Activated naive CD4-positive, alpha-beta T cell treated with Interleukin-2 at 50 U/mL for 16 hours (primary cell): Measurements from ENCODE around the gene TAPBPL.
"Not testable (repeated sequence)": the region's sequence is repeated elsewhere in the genome, so short reads cannot be mapped to it uniquely, and the experiment has no call there.

Experiments
- DNase-seq: peaks from one replicate; pipeline ENCODE4 v3.0.0-alpha.2; 2020

TAPBPL gene, protein sequence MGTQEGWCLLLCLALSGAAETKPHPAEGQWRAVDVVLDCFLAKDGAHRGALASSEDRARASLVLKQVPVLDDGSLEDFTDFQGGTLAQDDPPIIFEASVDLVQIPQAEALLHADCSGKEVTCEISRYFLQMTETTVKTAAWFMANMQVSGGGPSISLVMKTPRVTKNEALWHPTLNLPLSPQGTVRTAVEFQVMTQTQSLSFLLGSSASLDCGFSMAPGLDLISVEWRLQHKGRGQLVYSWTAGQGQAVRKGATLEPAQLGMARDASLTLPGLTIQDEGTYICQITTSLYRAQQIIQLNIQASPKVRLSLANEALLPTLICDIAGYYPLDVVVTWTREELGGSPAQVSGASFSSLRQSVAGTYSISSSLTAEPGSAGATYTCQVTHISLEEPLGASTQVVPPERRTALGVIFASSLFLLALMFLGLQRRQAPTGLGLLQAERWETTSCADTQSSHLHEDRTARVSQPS

DNA sequence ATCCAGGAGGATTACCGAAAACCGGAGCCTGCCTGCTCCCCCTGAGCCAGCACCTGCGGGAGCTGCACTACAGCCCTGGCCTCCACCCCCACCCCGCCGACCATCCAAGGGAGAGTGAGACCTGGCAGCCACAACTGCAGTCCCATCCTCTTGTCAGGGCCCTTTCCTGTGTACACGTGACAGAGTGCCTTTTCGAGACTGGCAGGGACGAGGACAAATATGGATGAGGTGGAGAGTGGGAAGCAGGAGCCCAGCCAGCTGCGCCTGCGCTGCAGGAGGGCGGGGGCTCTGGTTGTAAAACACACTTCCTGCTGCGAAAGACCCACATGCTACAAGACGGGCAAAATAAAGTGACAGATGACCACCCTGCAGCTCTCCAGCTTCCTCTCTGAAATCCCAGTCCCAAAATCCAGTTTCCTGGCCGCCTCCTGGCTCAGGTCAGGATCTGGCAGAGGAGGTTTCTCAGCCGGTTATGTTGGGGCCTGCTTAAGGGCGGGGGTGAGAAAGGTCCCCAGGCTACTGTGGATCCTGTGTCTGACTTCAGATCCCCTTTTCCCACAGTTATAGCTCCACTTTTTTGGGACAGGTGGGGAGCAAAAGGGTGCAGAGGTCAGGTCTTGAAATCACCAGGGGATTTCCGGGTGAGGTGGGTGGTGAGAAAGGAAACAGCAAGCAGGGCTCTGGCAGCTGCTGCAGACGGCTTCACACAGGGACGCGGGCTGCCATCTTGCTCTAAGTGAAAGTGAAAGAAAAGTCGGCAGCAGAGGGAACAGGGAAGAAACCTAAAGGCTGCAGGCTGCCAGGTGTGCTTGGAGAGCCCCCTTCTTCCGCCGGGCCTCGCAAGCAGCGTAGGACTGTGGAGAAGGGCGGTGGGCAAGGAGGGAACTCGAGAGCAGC lies at the start of gene TAPBPL:
TSS of gene TAPBPL (plus strand) at position 695 of the 897 bp plus-strand sequence. CDS start 207 bp downstream, outside the sequence.
- peak; percentile 82 for DNase-seq

DNA sequence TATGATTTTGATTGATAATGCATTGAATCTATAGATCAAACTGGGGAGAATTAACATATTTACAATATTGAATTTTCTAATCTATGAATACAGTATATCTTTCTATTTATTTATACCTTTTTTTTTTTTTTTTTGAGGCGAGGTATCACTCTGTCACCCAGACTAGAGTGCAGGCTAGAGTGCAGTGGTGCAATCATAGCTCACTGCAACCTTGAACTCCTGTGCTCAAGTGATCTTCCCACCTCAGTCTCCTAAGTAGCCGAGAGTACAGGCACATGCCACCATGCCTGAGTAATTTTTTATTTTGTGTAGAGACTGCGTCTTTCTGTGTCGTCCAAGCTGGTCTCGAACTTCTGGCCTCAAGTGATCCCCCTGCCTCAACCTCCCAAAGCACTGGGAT lies 47.5 kb upstream of the TAPBPL start:
- no peak for DNase-seq

DNA sequence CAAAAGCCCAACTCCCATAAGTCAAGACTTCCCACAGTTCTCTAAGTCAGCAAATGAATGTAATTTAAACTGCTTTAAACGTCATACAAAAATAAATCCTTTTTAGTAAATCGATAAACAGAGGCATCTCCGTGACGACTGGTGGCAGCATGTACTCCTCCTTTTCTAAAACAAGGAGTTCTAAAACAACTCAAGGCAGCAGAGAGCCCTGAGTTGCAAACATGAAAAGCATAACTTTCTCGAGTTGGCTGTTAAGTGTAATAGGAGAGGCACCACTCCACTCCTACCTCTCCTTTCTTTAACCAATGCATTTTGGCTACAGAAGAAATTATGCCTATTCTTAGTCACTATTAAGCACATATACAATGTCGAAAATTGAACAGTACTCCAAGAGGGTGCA lies 45.9 kb upstream of the TAPBPL start:
- no peak for DNase-seq

DNA sequence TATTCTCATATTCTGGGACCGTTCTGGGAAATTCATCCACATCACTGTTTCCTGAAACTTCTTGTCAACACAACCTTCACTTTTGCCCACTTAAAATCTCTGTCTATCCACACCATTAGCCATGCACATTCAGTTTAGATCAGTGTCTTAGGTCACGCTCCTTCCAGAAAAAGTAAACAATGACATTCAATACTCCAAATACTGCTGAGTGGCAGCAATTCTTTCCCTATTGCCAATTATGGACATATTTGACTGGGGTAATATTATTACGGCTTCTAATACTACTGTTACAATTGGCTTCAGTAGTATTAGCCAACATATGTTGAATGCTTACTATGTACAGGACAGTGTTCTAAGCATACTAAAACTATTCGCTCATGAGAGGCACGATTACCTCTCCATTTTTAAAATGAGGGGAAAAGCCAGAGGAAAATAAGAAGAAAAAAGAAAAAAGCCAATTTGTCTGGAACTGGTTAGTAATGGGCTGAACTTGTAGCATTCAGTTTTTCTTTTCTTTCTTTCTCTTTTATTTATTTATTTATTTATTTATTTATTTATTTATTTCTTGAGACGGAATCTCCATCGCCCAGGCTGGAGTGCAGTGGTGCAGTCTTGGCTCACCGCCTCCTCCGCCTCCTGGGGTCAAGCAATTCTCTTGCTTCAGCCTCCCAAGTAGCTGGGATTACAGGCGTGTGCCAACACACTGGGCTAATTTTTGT lies 44.4 kb upstream of the TAPBPL start:
- DNase-seq = no peak

DNA sequence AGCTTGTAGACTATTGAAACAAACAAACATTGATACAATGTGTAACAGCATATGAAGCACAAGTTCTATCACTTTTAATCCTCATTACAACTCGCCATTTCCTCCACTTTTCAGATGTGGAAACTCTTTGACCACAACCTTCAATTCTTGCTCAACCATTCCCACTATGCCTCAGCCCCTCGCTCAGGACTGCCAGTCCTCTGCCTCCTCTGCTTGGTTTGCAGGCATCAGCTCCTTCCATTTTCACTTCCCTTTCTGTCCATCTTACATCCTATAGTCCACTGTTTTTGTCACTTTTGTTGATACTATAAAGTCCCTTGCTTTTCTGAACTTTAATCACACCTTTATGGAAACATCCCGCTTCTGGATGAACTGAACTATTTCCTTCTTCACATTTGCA lies 35.2 kb upstream of the TAPBPL start:
- DNase-seq = no peak

DNA sequence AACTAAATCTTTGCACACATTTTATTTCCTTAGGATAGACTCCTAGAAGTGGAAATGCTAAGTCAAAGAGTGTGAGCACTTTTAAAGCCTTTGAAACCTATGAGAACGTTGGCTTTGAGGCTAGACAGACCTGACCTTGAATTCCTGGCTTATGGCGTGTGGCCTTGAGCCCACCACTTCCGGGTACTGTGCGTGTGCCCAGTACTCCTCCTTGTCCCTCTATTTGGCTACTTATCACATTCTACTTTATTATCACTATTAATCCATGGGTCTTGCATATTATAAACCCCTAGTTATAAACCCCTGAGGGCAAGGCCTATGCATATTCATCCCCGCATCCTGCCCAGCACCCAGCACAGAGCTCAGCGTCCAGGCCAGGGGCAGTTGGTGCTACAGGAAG lies 33.0 kb upstream of the TAPBPL start:
- no peak for DNase-seq

DNA sequence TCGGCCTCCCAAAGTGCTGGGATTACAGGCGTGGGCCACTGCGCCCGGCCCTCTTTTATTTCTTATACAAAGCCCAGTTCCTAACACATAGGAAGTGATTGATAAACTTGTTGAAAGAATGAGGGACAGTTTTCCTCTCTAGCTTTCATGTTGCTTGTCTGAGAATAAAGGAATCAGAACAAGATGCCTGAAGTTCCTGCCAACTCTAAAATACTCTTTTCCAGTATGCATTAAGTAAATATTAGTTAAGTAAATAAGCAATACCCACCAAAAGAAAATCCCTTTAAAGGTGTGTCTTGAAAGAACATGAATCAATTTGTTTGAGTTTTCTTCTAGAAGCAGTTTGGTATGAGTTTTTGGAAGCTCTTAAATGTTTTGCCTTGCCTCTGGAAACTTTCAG lies 31.5 kb upstream of the TAPBPL start:
- DNase-seq = no peak

DNA sequence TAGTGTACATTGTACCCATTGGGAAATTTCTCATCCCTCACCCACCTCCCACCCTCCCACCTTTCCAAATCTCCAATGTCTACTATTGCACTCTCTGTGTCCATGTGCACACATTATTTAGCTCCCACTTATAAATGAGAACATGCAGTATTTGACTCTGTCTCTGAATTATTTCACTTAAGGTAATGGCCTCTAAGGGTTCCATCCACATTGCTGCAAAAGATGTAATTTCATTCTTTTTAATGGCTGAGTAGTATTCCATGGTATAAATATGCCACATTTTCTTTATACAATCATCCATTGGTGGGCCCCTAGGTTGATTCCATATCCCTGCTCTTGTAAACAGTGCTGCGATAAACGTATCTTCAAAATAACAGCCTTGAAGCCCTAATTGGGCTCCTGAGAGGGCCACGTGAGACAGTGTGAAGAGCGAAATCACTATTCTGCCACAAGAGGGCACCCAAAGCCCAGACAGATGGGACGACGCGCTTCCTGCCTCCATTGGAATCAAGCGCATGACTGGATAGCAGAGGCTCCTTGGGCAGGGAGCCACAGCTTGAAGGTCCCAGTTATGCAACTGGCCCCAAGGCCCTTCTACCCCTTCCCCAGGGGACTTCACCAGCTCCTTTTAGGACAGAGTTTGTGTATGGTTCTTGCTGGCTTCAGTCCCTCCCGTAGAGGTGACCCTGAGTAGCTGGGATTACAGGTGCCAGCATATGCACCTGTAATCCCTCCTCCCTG lies 28.4 kb upstream of the TAPBPL start:
- DNase-seq = peak; percentile 75

DNA sequence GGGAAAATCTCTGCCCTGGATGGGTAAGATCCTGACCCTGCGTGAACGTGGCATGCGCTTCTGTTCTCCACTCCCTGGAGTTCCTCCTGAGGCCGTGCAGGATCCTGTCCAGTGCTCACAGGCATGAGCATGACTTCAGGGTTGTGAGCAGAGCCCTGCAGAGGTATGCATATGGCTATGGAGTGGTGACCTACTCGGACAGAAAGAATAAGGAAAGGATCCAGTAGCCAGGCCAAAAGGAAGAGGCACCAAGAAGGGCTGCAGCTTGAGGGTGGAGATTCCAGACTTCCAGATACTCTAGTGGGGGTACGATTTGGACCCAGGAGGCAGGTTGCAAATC lies 27.9 kb upstream of the TAPBPL start:
- no peak for DNase-seq

DNA sequence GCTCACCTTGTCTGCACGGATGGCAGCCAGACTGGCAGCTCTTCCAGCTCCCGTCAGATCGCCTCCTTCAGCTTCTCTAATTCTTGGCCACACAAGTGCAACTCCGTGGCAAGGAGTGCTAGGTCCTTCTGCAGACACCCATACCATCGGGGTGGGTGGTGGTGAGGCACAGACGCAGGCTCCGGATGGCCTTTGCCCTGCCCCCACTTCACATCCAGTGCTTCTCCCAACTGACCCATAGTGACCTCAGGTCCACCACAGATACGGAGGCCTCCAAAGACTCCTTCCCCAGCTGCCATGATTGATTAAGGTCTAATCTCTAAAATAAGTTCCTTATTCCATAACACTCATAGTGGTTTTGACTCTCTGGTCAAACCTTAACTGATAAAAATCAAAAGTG lies 27.0 kb upstream of the TAPBPL start:
- DNase-seq = no peak

DNA sequence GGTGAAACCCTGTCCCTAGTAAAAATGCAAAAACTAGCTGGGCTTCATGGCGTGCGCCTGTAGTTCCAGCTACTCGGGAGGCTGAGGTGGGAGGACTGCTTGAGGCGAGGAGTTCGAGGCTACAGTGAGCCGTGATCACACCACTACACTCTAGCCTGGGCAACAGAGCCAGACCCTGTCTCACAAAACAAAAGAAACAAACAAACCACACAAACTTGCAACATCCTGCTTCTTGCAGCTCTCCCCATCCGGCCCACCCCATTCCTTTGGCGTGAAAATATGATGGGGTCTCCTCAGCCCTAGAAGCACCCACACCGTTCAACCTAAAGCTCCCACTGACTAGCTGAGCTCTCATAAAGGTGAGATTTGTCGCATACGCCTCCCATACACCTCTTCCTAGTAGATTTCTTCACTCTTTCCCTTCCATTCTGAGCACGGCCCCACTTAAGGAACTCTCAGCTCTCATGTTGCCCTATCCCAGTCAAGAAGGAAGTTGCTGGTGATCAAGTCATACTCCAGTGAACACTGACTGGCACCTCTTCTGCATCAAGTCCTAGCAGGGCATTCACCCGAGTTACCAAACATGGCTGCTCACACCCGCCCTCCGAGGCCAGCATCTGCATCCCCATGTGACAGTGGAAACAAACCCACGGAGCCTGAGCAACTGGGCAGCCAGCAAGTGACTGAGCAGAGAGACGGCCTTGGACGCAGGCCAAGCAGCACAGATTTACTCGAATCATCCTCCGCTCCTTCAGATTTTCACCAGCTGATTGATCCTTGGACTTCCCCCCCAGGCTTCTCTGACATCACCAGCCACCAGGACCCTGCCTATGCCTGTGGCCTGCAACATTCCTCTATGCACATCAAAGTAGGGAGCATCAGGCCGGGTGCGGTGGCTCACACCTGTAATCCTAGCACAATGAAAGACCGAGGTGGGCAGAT lies 26.0 kb upstream of the TAPBPL start:
- DNase-seq = no peak

DNA sequence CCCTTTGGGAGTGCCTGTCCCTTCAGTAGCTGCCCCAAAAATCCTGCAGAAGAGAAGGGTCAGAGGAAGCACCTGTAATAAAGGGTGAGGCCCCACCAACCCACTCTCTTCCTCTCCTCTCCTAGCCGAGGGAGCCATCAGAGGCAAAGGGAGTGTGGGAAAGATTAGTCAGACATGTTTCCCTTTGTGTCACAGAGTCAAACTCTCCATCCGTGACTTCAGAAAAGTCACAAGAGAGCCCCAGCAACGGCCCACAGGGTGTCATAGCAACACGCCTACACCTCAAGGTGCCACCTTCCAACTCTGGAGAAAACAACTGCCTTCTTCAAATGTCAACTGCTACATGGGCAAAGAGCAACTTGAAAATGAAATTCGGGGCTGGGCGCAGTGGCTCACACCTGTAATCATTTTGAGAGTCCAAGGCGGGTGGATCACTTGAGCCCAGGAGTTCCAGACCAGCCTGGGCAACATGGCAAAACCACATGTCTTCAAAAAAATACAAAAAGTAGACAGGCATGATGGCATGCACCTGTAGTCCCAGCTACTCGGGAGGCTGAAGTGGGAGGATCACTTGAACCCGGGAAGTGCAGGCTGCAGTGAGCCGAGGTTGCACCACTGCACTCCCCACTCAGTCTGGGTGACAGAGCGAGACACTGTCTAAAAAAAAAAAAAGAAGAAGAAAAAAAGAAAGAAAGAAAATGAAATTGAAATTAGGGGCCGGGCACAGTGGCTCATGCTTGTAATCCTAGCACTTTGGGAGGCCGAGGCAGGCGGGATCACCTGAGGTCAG lies 24.8 kb upstream of the TAPBPL start:
- peak; percentile 93 for DNase-seq

DNA sequence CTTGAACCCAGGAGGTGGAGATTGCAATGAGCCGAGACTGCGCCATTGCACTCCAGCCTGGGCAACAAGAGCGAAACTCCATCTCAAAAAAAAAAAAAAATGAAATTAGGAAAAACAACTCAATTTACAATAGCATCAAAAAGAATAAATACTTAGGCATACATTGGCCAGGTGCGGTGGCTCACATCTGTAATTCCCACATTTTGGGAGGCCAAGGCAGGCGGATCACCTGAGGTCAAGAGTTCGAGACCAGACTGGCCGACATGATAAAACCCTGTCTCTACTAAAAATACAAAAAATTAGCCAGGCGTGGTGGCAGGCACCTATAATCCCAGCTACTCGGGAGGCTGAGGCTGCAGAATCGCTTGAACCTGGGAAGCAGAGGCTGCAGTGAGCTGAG lies 24.0 kb upstream of the TAPBPL start:
- not testable (repeated sequence) for DNase-seq

DNA sequence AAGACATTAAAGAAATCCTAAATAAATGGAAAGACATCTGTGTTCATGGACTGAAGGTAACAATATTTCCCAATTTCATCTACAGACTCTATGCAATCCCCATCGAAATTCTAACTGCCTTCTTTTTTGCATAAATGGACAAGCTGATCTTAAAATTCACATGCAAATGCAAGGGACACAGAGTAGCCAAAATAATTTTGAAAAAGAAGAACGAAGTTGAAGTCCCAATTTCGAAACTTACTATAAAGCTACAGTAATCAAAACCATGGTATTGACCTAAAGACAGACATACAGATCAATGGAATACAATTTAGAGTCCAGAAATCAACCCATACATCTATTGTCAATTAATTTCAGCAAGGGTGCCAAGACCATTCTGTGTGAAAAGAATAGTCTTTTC lies 23.5 kb upstream of the TAPBPL start:
- no peak for DNase-seq

DNA sequence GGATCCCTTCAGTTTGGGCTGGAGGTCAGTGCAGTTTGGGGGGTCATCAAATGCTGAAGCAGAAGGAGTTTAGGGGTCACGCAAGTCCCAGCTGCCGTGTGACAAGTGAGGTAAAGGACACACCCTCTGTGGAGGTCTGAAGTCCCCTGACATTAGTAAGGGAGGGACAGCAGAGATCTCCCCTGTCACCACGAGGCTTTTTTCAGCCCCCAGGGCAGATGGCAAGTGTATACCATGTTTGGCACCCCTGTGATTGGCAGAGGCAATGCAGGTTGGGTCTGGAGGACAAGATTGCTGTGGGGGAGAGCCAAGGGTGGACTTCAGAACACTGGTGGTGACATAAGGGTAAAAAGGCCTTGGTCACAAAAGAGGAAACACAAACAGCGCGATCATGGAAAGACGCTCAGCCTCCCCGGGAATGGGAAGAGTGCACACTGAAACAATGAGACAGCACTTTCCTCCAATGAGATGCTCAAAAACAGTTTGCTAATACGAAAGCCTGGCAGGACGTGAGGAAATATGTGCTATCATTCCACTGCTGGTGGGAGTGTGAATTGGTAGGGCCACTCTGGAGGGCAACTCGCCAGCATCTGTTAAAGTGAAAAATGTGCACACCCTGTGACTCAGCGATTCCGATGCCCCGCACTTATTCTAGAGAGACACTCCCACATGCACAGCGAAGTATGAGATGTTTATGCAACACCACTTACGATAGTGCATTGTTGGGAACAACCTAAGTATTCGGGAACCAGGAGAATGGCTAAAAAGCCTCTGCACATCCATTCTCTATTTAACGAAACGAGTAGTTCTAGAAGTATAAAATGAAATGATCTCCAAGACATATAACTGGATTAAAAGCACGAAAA lies 21.5 kb upstream of the TAPBPL start:
- peak; percentile 52 for DNase-seq

DNA sequence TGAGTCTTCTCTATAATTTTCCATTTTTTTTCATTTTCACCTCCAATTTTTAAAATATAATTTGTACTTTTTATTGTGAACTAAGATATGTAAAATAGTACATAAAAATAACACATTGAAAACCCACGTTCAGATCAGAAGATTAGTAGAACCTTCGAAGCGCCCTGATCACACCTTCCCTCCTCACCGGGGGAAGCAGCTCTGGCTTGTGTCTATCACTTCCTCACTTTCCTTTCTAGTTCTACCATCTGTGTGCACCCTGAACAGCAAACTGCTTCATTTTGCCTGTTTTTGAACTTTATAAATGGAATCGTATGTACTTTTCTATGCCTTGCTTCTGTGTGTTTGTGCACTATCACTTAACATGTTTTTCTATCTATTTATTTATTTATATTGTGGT lies 18.9 kb upstream of the TAPBPL start:
- no peak for DNase-seq

DNA sequence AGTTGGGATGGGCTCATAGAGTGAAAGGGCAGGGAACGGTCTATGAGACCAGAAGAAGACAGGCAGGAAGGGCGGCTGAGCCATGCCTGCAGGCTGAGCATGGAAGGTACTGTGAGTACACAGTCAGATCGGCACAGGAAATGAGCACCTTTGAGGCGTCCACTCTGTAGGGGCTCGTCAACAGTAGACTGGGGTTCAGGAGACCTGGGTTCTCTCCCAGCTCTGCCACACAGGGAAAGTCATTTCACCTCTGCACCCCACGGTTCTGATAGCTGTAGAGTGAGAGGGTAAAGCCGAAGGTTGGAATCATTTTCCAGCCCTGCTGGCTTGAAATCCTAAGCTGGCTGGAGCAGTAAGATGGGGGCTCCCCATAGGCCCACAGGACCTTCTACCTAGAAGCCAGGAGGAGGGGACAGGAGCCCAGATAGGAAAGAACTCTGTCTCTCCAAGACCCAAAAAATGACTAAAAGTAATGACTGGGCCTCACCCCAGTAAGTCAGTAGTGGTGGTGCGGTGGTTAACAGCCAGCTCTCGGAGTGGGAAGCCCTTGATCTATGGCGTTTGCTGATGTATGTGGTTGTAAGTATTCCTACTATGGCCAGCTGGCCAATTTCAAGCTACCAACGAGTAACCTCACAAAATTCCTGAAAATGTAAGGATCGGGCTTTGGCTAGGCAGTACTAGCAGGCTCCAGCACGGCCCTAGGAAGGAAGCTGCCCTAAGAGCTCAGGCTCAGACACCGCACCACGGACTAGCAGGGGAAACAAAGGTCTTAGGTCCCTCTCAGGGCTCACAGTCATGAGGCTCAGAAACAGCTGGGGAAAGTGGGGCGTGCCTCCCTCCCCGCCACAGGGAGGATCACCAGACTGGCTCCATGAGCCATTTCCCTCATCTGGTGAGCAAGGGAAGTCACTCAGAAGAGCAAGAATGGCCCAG lies 17.4 kb upstream of the TAPBPL start:
- no peak for DNase-seq

DNA sequence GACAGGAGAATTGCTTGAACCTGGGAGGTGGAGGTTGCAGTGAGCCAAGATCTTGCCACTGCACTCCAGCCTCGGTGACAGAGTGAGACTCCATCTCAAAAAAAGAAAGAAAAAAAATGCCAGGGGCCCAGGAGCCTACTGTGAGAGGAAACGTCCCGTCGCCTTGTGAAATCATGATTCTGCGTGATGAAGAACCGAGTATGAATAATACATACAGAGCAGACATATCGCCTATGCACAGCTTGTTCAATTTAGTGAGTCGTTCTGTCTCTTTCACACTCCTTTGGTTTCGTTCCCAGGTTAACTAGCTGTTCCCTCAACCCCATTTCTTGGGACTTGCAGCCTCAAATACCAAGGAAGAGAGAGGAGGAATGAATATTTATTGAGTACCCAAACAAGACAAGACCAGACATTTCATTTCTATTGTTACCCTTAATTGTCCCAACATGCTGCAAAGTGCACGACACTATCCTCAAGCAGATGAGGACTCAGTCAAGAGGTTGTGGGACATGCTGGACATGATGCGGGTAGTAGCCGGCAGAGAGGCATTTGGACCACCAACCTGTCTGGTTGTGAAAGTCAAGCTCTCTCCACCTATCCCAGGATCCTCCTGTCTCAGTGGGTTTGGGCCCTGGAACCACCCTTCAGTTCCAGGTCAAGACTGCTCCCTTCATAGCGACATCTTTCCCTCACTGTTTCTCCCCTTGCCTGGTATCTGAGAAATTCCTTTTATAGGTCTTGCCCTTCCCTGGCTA lies 15.7 kb upstream of the TAPBPL start:
- DNase-seq = no peak
